ENCODE results near the gene RTTN. TPM values are rescaled to one million over a fixed set of nuclear protein-coding genes. Genes with fewer than 3 reads are reported as not detected.
A peak's percentile ranks its signal among the peaks of the same experiment; 100 is the strongest.

The RTTN gene
- total and polyA plus RNA-seq, 2 donors from 2014 or later: 6.3 to 12.3 TPM

DNA sequence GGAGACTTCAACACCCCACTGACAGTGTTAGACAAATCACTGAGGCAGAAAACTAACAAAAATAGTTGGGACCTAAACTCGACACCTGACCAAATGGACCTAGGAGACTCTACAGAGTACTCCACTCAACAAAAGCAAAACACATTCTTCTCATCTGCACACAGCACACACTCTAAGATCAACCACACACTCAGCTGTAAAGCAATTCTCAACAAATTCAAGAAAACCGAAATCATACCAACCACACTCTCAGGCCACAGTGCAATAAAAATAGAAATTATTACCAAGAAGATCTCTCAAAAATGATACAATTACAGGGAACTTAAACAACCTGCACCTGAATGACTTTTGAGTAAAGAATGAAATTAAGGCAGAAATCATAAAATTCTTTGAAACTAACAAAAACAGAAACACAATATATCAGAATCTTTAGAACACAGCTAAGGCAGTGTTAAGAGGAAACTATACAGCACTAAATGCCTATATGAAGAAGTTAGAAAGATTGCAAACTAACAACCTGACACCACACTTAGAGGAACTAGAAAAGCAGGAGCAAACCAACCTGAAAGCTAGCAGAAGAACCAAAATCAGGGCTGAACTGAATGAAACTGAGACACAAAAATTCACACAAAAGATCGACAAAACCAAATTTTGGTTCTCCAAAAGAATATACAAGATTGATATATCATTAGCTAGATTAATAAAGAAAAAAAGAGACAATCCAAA is 46.3 kb downstream of the RTTN start:
- TF ChIP-seq, protein P1, sequence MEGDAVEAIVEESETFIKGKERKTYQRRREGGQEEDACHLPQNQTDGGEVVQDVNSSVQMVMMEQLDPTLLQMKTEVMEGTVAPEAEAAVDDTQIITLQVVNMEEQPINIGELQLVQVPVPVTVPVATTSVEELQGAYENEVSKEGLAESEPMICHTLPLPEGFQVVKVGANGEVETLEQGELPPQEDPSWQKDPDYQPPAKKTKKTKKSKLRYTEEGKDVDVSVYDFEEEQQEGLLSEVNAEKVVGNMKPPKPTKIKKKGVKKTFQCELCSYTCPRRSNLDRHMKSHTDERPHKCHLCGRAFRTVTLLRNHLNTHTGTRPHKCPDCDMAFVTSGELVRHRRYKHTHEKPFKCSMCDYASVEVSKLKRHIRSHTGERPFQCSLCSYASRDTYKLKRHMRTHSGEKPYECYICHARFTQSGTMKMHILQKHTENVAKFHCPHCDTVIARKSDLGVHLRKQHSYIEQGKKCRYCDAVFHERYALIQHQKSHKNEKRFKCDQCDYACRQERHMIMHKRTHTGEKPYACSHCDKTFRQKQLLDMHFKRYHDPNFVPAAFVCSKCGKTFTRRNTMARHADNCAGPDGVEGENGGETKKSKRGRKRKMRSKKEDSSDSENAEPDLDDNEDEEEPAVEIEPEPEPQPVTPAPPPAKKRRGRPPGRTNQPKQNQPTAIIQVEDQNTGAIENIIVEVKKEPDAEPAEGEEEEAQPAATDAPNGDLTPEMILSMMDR (IDR thresholded peaks at IDR 0.05; ENCODE audit: borderline replicate concordance, extremely low read depth, insufficient read depth): no peak
- Histone ChIP-seq H3K27me3 (ENCODE audit: control insufficient read depth, insufficient read depth, low read length) (no peaks in the 10 kb centered on the region), H3K9ac (ENCODE audit: low read length in 3 of 3) (no peak overlapping the region), H3K27ac (ENCODE audit: low read depth in 2 of 2, low read length in 2 of 2) (no peak overlapping the region), H3K4me3 (ENCODE audit: low read length in 3 of 3) (no peak overlapping the region), H3K4me1 (ENCODE audit: control insufficient read depth in 2 of 3, insufficient read depth in 2 of 3, low read depth in 1 of 3, low read length in 3 of 3) (no peaks in the 10 kb centered on the region), H3K36me3 (ENCODE audit: control insufficient read depth in 2 of 3, insufficient read depth in 3 of 3, low read length in 3 of 3) (peaks cover 0 to 7% (median 0%) of the 10 kb centered on the region in 3 donors), H3K9me3 (ENCODE audit: control insufficient read depth in 2 of 3, insufficient read depth in 1 of 3, low read length in 3 of 3) (no peaks in the 10 kb centered on the region)
- no peak for DNase-seq
- intact Hi-C loops (cut with DNase I): no loop called here
- no peak for FAIRE-seq

DNA sequence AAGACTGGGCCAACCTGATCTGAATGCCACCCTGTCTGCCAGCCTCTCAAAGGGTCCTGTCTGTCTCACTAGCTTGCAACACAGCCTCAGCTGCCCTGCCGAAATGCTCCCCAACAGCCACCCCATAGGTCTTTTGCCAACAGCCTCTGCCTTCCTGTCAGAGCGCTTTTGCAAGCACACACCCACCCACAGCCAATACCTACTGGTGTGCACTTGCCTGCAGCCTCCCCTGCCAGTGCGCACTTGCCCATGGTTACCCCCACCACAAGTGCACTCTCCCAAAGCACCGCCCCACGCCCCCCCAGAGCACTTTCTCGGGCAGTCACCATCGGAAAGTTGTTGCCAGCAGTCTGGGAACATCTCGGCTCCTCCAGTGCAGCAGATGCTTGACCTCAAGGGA is 48.6 kb downstream of the RTTN start:
- FAIRE-seq (no peak), DNase-seq (no peak)
- Histone ChIP-seq H3K4me3 (ENCODE audit: low read length in 3 of 3) (no peak overlapping the region), H3K27me3 (ENCODE audit: control insufficient read depth, insufficient read depth, low read length) (no peaks in the 10 kb centered on the region), H3K36me3 (ENCODE audit: control insufficient read depth in 2 of 3, insufficient read depth in 3 of 3, low read length in 3 of 3) (no peaks in the 10 kb centered on the region), H3K27ac (ENCODE audit: low read depth in 2 of 2, low read length in 2 of 2) (no peak overlapping the region), H3K9ac (ENCODE audit: low read length in 3 of 3) (no peak overlapping the region), H3K9me3 (ENCODE audit: control insufficient read depth in 2 of 3, insufficient read depth in 1 of 3, low read length in 3 of 3) (no peaks in the 10 kb centered on the region), H3K4me1 (ENCODE audit: control insufficient read depth in 2 of 3, insufficient read depth in 2 of 3, low read depth in 1 of 3, low read length in 3 of 3) (no peaks in the 10 kb centered on the region)
- TF ChIP-seq, protein P1 (IDR thresholded peaks at IDR 0.05; ENCODE audit: borderline replicate concordance, extremely low read depth, insufficient read depth): no peak
- intact Hi-C loops (cut with DNase I): no loop called here

DNA sequence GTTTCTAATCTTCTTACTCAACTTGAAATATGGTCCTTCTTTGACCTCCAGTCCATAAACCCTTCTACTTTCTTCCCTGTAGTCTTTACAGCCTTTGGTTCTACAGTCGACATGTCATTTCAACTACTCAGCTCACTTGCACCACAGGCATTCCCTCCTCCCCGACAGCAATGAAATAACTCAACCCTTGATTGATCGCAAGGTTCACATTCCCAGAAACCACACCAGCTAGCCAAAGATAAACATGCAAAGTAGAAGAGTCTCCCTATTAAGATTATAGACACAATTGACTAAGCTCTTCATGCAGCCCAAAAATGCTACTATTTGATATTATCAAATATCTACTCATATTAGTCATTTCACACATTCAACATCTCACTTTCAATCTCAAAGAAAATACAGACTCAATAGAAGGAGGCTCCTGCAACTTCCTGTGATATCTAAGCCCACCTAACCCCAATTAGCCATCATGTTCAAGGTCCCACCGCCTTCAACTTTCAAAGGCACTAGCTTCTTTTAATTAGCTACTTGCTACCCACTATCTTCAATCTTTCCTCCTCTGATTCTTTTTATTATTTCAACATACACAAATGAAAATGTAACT is 50.8 kb downstream of the RTTN start:
- Histone ChIP-seq H3K4me1 (ENCODE audit: control insufficient read depth in 2 of 3, insufficient read depth in 2 of 3, low read depth in 1 of 3, low read length in 3 of 3) (no peaks in the 10 kb centered on the region), H3K36me3 (ENCODE audit: control insufficient read depth in 2 of 3, insufficient read depth in 3 of 3, low read length in 3 of 3) (no peaks in the 10 kb centered on the region), H3K9me3 (ENCODE audit: control insufficient read depth in 2 of 3, insufficient read depth in 1 of 3, low read length in 3 of 3) (no peaks in the 10 kb centered on the region), H3K27ac (ENCODE audit: low read depth in 2 of 2, low read length in 2 of 2) (no peak overlapping the region), H3K27me3 (ENCODE audit: control insufficient read depth, insufficient read depth, low read length) (no peaks in the 10 kb centered on the region), H3K9ac (ENCODE audit: low read length in 3 of 3) (no peak overlapping the region), H3K4me3 (ENCODE audit: low read length in 3 of 3) (no peak overlapping the region)
- FAIRE-seq (no peak), DNase-seq (peak in 2 of 5 donors; percentile 14)
- TF ChIP-seq, protein P1 (IDR thresholded peaks at IDR 0.05; ENCODE audit: borderline replicate concordance, extremely low read depth, insufficient read depth): no peak
- intact Hi-C loops (cut with DNase I): no loop called here

Measured in kidney (tissue), 14 donors.